Spinal cord (tissue), 10 donors: ENCODE data around the gene EDNRB. TPM values are rescaled to one million over a fixed set of nuclear protein-coding genes. Genes with fewer than 3 reads are reported as not detected.
A peak's percentile ranks its signal among the peaks of the same experiment; 100 is the strongest.
"Not testable (repeated sequence)": the region's sequence is repeated elsewhere in the genome, so short reads cannot be mapped to it uniquely, and the experiment has no call there.

ENCODE experiments used
- DNase-seq, 6 donors: peaks; one replicate each; pipeline versions ENCODE4 v3.0.0 to v3.0.0-alpha.2; 2013 to 2015; ENCODE audit warnings: low spot score in 6 of 6, low read depth in 4 of 6
- H3K27ac ChIP-seq: one replicate; pipeline ENCODE4 v1.5.1; 2013; ENCODE audit warnings: low read depth, low read length, control low read depth
- H3K27me3 ChIP-seq: one replicate; pipeline ENCODE4 v1.6.1; 2013; ENCODE audit warnings: low read length; ENCODE audit not compliant: control insufficient read depth, insufficient read depth
- H3K36me3 ChIP-seq: one replicate; pipeline ENCODE4 v1.6.1; 2013; ENCODE audit warnings: low read length; ENCODE audit not compliant: control insufficient read depth, insufficient read depth
- H3K4me1 ChIP-seq: one replicate; pipeline ENCODE4 v1.6.1; 2013; ENCODE audit warnings: low read length; ENCODE audit not compliant: control insufficient read depth, insufficient read depth
- H3K4me3 ChIP-seq: one replicate; pipeline ENCODE4 v1.5.1; 2013; ENCODE audit warnings: low read depth, low read length, control low read depth
- H3K9me3 ChIP-seq: one replicate; pipeline ENCODE4 v1.6.1; 2013; ENCODE audit warnings: low read length; ENCODE audit not compliant: control insufficient read depth, insufficient read depth
- WGBS: methylation state at CpG from one replicate; pipeline ENCODE4 v1.1.5; 2013; ENCODE audit warnings: missing lambda C conversion rate; ENCODE audit not compliant: insufficient coverage; 5-methylcytosine and 5-hydroxymethylcytosine counted together
- polyA plus RNA-seq, 2 donors: library from polyadenylated mRNA; unstranded; fragments of 120-200 nt; gene quantifications; one replicate each; pipeline ENCODE4 v1.2.1, GENCODE V29; 2013; ENCODE audit not compliant: insufficient read length in 2 of 2
- small RNA-seq: library from RNA; depleted of rRNA; stranded (forward); fragments of <200 nt; gene quantifications from one replicate; pipeline ENCODE3, GENCODE V24; 2014; ENCODE audit warnings: low replicate concordance
- total RNA-seq, 2 donors: library from RNA; depleted of rRNA in 1 of 2; stranded (reverse); fragments of 120-200 nt in 1 of 2; fragments of >200 nt in 1 of 2; gene quantifications; one replicate each; pipeline versions ENCODE4 v1.2.3 to v1.2.4, GENCODE V29; 2013 to 2014
- donor health status: healthy.

EDNRB gene
- total and polyA plus RNA-seq, 4 donors = 154 to 324 (median 236) TPM

- no peak for DNase-seq
- Histone ChIP-seq H3K4me3 (no peak overlapping the region), H3K36me3 (no peaks in the 10 kb centered on the region), H3K27me3 (no peaks in the 10 kb centered on the region), H3K9me3 (no peaks in the 10 kb centered on the region), H3K27ac (no peak overlapping the region), H3K4me1 (no peaks in the 10 kb centered on the region)
- WGBS = no CpG with 5 or more reads among the region's 1 CpG
These were observed 58.1 kb downstream of the EDNRB start for GRCh38 chr13:77860507-77860981.

- no peak overlapping the region for H3K27ac ChIP-seq
- no peaks in the 10 kb centered on the region for H3K36me3 ChIP-seq
- no peak overlapping the region for H3K4me3 ChIP-seq
- H3K4me1 ChIP-seq = no peaks in the 10 kb centered on the region
- no peaks in the 10 kb centered on the region for H3K27me3 ChIP-seq
- DNase-seq = no peak
- H3K9me3 ChIP-seq = no peaks in the 10 kb centered on the region
- 81% methylated on average over 5 of the region's 8 CpGs for WGBS
These were observed 59.2 kb downstream of the EDNRB start for GRCh38 chr13:77859450-77859849.

DNA sequence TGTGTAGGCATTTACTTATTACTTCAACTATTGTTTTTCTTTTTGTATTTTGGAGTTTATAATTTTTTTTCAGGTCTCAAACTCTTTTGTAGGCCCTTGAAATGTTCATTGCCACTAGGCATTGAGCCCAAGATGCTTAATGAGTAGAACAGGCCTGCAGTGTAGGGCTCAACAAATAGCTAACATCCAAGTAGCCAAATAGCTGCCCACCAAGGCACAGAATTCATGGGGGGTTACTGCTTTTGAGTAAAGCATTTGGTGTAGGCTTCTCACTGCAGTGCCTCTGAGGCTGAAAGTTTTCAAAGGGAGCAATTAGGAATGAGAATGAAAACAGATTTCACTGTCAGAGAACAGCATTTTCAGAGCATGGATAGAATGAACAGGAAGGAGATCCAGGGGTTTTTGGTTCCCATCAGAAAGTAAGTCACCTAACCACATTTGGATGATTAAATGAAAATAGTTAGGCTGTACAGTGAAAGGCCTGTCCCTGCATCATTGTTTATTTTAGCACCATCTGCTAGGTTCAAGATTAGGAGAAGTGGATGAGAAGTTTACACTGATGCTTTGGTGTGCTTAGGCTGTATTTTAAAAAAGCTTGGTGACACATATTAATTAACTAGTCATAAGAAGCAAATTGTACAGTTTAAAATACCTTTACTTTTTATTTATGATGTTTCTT lies 61.0 kb downstream of the EDNRB start:
- peak in 2 of 6 donors; percentile 29 to 62 for DNase-seq
- no peaks in the 10 kb centered on the region for H3K9me3 ChIP-seq
- H3K4me1 ChIP-seq = no peaks in the 10 kb centered on the region
- no peaks in the 10 kb centered on the region for H3K36me3 ChIP-seq
- H3K4me3 ChIP-seq = no peak overlapping the region
- peak overlapping the region; percentile 55 for H3K27ac ChIP-seq
- no peaks in the 10 kb centered on the region for H3K27me3 ChIP-seq

DNA sequence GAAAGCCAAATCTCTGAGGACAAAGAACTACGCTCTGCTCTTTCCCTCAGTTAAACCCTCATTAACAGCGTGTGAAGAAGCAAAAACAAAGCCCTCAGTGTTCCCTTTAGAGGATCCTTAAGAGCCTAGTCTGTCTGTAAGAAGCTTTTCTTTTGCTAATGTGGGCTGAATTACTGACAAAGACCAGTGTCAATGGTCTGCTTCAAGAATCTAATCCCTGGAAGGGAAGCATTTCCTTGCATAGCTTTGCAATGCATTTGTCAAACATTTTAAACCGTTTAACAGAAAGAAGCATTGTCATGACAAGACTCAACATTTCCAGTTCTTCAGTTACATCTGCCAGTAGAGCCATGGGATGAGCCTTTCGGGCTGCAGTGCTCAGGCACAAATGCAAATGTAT lies 64.9 kb downstream of the EDNRB start:
- Histone ChIP-seq H3K4me1 (no peaks in the 10 kb centered on the region), H3K36me3 (no peaks in the 10 kb centered on the region), H3K27ac (peak overlapping the region; percentile 84), H3K27me3 (no peaks in the 10 kb centered on the region), H3K4me3 (no peak overlapping the region), H3K9me3 (no peaks in the 10 kb centered on the region)
- peak in 5 of 6 donors; percentile 56 to 92 (median 77) for DNase-seq
- 20% methylated on average over 1 of the region's 4 CpGs for WGBS

DNA sequence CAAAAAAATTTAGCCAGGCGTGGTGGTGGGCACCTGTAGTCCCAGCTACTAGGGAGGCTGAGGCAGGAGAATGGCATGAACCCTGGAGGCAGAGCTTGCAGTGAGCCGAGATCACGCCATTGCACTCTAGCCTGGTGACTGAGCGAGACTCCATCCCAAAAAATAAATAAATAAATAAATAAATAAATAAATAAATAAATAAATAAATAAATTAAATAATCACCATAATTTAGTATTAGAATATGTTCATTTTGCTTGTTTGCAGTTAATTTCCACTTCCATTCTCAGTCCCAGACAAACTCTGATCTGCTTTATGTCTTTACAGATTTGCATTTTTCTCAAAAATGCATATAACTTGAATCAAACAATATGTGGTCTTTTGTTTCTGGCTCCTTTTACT lies 70.6 kb downstream of the EDNRB start:
- WGBS = no CpG with 5 or more reads among the region's 4 CpGs
- not testable (repeated sequence) for H3K36me3 ChIP-seq, DNase-seq, H3K27me3 ChIP-seq, H3K27ac ChIP-seq, H3K4me1 ChIP-seq, H3K4me3 ChIP-seq, H3K9me3 ChIP-seq

GRCh38 chr13:77846173-77846572 lies 72.5 kb downstream of the EDNRB start:
- H3K36me3 ChIP-seq = no peaks in the 10 kb centered on the region
- H3K9me3 ChIP-seq = peaks cover 3% of the 10 kb centered on the region
- H3K4me1 ChIP-seq = no peaks in the 10 kb centered on the region
- H3K27ac ChIP-seq = no peak overlapping the region
- no peak for DNase-seq
- WGBS = no CpG with 5 or more reads among the region's 1 CpG
- H3K27me3 ChIP-seq = no peaks in the 10 kb centered on the region
- no peak overlapping the region for H3K4me3 ChIP-seq

Small RNA genes lying within 50 kb of the gene (small RNA-seq; reads per million reads assigned to genes)
- gene RN7SL810P = not detected

Other genes with a start within 250 kb of the EDNRB start
- gene SLAIN1, start 221.1 kb downstream of the EDNRB start, total RNA-seq = 100 to 1,000 TPM in 1 of 2 donors, 10 to 100 TPM in 1; 72.6 to 175 TPM
- gene SLAIN1, start 221.1 kb downstream of the EDNRB start, polyA plus RNA-seq = 100 to 1,000 TPM in 1 of 2 donors, 10 to 100 TPM in 1; 84.4 to 112 TPM